Gastrocnemius medialis (tissue), 4 donors: ENCODE data around the gene CCDC70. TPM values are rescaled to one million over a fixed set of nuclear protein-coding genes. Genes with fewer than 3 reads are reported as not detected.

Source experiments
- ATAC-seq, 2 donors: fragments of 150-250 bp; one replicate each; pipeline ENCODE4 v1.9.1; 2016
- DNase-seq, 2 donors: peaks; one replicate each; pipeline ENCODE4 v3.0.0-alpha.2; 2019
- H3K27ac ChIP-seq, 4 donors: fragments of 200-600 bp; sonication (generic); 1 replicate in 1 of 4; 2 replicates in 3 of 4; pipeline ENCODE4 v1.5.1; 2016 to 2018; ENCODE audit warnings: mild to moderate bottlenecking in 2 of 4, moderate library complexity in 1 of 4
- H3K27me3 ChIP-seq, 3 donors: fragments of 200-600 bp; sonication (generic) in 2 of 3; 1 replicate in 1 of 3; 2 replicates in 2 of 3; pipeline versions ENCODE4 v1.5.1 to v1.6.0; 2016 to 2019; ENCODE audit warnings: mild to moderate bottlenecking in 1 of 3, moderate library complexity in 1 of 3
- H3K36me3 ChIP-seq, 2 donors: fragments of 200-600 bp; sonication (generic) in 1 of 2; one replicate each; pipeline ENCODE4 v1.5.1; 2017 to 2018
- H3K4me1 ChIP-seq, 2 donors: fragments of 200-600 bp; sonication (generic) in 1 of 2; one replicate each; pipeline ENCODE4 v1.5.1; 2016 to 2017; ENCODE audit warnings: mild to moderate bottlenecking in 2 of 2
- H3K4me3 ChIP-seq, 4 donors: fragments of 200-600 bp; sonication (generic) in 3 of 4; 1 replicate in 1 of 4; 2 replicates in 3 of 4; pipeline ENCODE4 v1.5.1; 2016 to 2019; ENCODE audit warnings: mild to moderate bottlenecking in 2 of 4
- H3K9me3 ChIP-seq, 3 donors: fragments of 200-600 bp; sonication (generic) in 2 of 3; 1 replicate in 1 of 3; 2 replicates in 2 of 3; pipeline ENCODE4 v1.5.1; 2016 to 2019
- POLR2A ChIP-seq, 2 donors: fragments of 450-650 bp; IDR thresholded peaks; one replicate each; pipeline ENCODE4 v1.6.1; 2017; ENCODE audit warnings: antibody characterized with exemption in 2 of 2, mild to moderate bottlenecking in 2 of 2, moderate library complexity in 2 of 2
- in situ Hi-C, 4 donors: fragments of 200-750 bp; cut with MboI; loops; one replicate each; pipeline versions ENCODE4 v1.15.0 to v1.8.0; 2017; ENCODE audit warnings: low sequenced_read_pairs in 4 of 4
- intact Hi-C: fragments of 100-400 bp; cut with DNase I; formaldehyde crosslinking; loops from one replicate; pipeline ENCODE4 v1.15.1; 2023; ENCODE audit warnings: low total_unique reads
- total RNA-seq, 4 donors: library from RNA; depleted of rRNA; stranded (reverse); fragments of >200 nt; gene quantifications; one replicate each; pipeline versions ENCODE4 v1.1.0 to v1.2.3, GENCODE V29; 2016
- TF ChIP-seq, protein P1 (sequence below), 5 experiments: fragments of 450-650 bp in 3 of 5; fragments of 200-600 bp in 2 of 5; sonication (generic) in 2 of 5; IDR thresholded peaks in 4 of 5; conservative IDR thresholded peaks in 1 of 5; 1 replicate in 4 of 5; 2 replicates in 1 of 5; pipeline ENCODE4 v1.5.1; 2016 to 2019; ENCODE audit warnings: antibody characterized with exemption in 5 of 5, mild to moderate bottlenecking in 3 of 5, moderate library complexity in 3 of 5

Gene CCDC70
- total RNA-seq, 4 donors from 2014 or later, result not detected

- H3K4me3 ChIP-seq, result no peak overlapping the region
- no peaks in the 10 kb centered on the region for H3K36me3 ChIP-seq
- H3K27ac ChIP-seq, result no peak overlapping the region
- TF ChIP-seq, protein P1, sequence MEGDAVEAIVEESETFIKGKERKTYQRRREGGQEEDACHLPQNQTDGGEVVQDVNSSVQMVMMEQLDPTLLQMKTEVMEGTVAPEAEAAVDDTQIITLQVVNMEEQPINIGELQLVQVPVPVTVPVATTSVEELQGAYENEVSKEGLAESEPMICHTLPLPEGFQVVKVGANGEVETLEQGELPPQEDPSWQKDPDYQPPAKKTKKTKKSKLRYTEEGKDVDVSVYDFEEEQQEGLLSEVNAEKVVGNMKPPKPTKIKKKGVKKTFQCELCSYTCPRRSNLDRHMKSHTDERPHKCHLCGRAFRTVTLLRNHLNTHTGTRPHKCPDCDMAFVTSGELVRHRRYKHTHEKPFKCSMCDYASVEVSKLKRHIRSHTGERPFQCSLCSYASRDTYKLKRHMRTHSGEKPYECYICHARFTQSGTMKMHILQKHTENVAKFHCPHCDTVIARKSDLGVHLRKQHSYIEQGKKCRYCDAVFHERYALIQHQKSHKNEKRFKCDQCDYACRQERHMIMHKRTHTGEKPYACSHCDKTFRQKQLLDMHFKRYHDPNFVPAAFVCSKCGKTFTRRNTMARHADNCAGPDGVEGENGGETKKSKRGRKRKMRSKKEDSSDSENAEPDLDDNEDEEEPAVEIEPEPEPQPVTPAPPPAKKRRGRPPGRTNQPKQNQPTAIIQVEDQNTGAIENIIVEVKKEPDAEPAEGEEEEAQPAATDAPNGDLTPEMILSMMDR (IDR thresholded peaks at IDR 0.05 in 4 of 5, conservative IDR thresholded peaks at IDR 0.05 in 1 of 5), result no peak
- TF ChIP-seq POLR2A (IDR thresholded peaks at IDR 0.05), result no peak
- H3K9me3 ChIP-seq, result no peaks in the 10 kb centered on the region
- intact Hi-C loops, result no loop called here
- no peaks in the 10 kb centered on the region for H3K4me1 ChIP-seq
- ATAC-seq (no peak), DNase-seq (no peak)
- H3K27me3 ChIP-seq, result no peaks in the 10 kb centered on the region
- in situ Hi-C loops, result no loop called here
Measured at GRCh38 chr13:51856998-51857397, 4.8 kb upstream of the CCDC70 start.

DNA sequence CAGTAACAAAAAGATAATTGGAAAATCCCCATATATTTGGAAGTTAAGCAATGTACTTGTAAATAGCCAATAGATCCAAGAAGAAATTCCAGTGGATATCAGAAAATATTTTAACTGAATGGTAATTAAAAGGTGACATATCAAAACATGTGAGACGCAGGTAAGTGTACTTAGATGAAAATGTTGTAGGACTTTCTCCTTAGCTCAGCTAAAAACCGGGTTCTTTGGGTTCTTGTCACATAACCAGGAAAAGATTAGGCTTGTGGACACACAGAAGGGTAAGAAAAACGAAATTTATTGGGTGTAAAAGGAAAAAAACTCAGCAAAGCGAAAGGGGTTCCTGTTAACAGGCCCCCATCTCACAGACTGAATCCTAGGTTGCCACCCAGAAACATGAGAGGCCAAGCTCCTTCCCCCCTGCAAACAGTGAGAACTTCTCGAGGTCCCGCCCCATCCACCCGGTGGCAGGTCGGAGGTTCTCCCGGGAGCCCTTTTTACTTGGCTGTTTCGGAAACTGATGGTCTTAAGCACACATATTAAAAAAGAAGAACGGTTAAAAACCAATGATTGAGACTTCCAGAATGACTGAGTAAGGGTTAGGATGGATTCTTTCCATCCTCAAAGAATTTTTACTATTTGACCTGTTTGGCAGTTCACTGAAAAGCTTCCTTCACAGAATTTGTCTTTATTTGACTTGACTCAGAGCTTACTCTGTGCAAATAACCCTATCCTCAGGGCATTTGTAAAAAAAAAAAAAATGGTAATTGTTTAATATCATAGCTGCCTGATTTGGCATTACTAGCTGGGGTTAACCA, 3.1 kb upstream of the CCDC70 start:
- in situ Hi-C loops (no loop called here), intact Hi-C loops (no loop called here)
- ATAC-seq (no peak), DNase-seq (no peak)
- H3K4me3 ChIP-seq, result no peak overlapping the region
- H3K27me3 ChIP-seq, result no peaks in the 10 kb centered on the region
- H3K36me3 ChIP-seq, result no peaks in the 10 kb centered on the region
- no peak overlapping the region for H3K27ac ChIP-seq
- H3K4me1 ChIP-seq, result no peaks in the 10 kb centered on the region
- TF ChIP-seq, protein P1 (IDR thresholded peaks at IDR 0.05 in 4 of 5, conservative IDR thresholded peaks at IDR 0.05 in 1 of 5), result no peak
- no peak for TF ChIP-seq POLR2A (IDR thresholded peaks at IDR 0.05)
- H3K9me3 ChIP-seq, result no peaks in the 10 kb centered on the region

- DNase-seq, result no peak
- in situ Hi-C loops (no loop called here), intact Hi-C loops (no loop called here)
- Histone ChIP-seq H3K4me3 (no peak overlapping the region), H3K4me1 (no peaks in the 10 kb centered on the region), H3K27ac (no peak overlapping the region), H3K27me3 (no peaks in the 10 kb centered on the region), H3K36me3 (no peaks in the 10 kb centered on the region), H3K9me3 (no peaks in the 10 kb centered on the region)
- TF ChIP-seq, protein P1 (IDR thresholded peaks at IDR 0.05 in 4 of 5, conservative IDR thresholded peaks at IDR 0.05 in 1 of 5), result no peak
- TF ChIP-seq POLR2A (IDR thresholded peaks at IDR 0.05), result no peak
- ATAC-seq, result no peak
Measured at GRCh38 chr13:51862957-51863356, 1.2 kb downstream of the CCDC70 start.

- in situ Hi-C loops, result no loop called here
Measured at GRCh38 chr13:51865838-51866237, 4.1 kb downstream of the CCDC70 start.

More at GRCh38 chr13:51865838-51866237, 4.1 kb downstream of the CCDC70 start:
- Histone ChIP-seq H3K4me3 (no peak overlapping the region), H3K4me1 (no peaks in the 10 kb centered on the region), H3K9me3 (no peaks in the 10 kb centered on the region), H3K36me3 (no peaks in the 10 kb centered on the region), H3K27me3 (no peaks in the 10 kb centered on the region), H3K27ac (no peak overlapping the region)
- intact Hi-C loops, result no loop called here
- TF ChIP-seq POLR2A (IDR thresholded peaks at IDR 0.05), result no peak
- TF ChIP-seq, protein P1 (IDR thresholded peaks at IDR 0.05 in 4 of 5, conservative IDR thresholded peaks at IDR 0.05 in 1 of 5), result no peak
- ATAC-seq, result no peak
- no peak for DNase-seq
